SK-N-SH (cell line): Measurements from ENCODE around the gene SLC25A21.

Experiments used
- CHD2 ChIP-seq: fragments of 150-350 bp; IDR thresholded peaks from 2 replicates; pipeline ENCODE4 v1.6.1; 2018; ENCODE audit warnings: low read length; ENCODE audit not compliant: partially characterized antibody
- JUND ChIP-seq: IDR thresholded peaks from 2 replicates; pipeline ENCODE4 v1.4.0; 2012
- NFIC ChIP-seq: IDR thresholded peaks from 2 replicates; pipeline ENCODE4 v1.4.0; 2012; ENCODE audit warnings: borderline replicate concordance
- RAD21 ChIP-seq: IDR thresholded peaks from 2 replicates; pipeline ENCODE4 v1.6.1; 2012; ENCODE audit warnings: mild to moderate bottlenecking, low read length
- TAF1 ChIP-seq: IDR thresholded peaks from 2 replicates; pipeline ENCODE4 v1.6.1; 2012; ENCODE audit warnings: low read depth, mild to moderate bottlenecking, low read length, moderate library complexity, borderline replicate concordance
- TF ChIP-seq, protein P1 (sequence below): fragments of 200-600 bp; sonication (generic); IDR thresholded peaks from 2 replicates; pipeline ENCODE4 v1.6.1; 2017; ENCODE audit warnings: antibody characterized with exemption, mild to moderate bottlenecking, moderate library complexity
- TF ChIP-seq, protein P2 (sequence below): IDR thresholded peaks from 2 replicates; pipeline ENCODE4 v1.4.0; 2012; ENCODE audit warnings: low read depth

DNA sequence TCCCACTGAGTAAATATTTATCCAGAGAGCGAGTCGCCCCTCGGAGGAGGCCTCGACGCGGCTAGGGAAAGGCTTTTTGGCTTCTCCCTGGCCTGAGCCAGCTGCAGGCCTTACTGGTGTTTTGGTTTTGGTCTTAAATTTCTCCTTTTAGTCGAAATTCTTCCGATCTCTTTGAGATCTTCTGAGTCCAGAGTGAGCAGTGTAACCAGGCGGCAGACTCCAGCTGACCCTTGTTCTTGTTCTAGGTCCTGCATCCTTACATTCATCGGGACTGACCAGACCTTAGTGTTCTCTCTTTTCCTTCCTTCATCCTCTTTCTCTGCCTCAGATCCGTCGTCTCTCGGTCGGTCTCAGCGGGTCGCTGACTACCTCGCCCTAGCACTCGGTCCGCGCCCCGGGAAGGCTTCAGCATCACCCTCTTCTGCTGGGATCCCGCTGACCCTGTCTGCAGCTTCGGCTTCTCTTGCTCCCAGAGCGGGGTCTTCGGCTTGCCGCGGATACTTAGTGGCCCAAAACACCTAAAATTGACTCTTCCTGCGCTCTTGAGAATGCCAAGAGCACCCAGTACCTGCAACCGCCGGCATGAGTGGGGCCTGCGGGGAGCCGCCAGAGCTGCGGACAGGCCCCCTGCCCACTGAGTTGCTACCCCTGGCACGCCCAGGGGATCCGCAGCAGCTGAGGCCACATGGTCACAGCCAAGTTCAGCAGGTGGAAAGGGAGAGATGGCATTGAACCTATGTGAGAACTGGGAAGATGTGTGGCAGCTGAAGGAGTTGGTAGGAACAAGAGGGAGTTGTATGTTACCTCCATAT lies 513.2 kb downstream of the SLC25A21 start:
- TF ChIP-seq TAF1 (no peak), JUND (no peak), NFIC (no peak), RAD21 (no peak), CHD2 (no peak)
- TF ChIP-seq, protein P1, sequence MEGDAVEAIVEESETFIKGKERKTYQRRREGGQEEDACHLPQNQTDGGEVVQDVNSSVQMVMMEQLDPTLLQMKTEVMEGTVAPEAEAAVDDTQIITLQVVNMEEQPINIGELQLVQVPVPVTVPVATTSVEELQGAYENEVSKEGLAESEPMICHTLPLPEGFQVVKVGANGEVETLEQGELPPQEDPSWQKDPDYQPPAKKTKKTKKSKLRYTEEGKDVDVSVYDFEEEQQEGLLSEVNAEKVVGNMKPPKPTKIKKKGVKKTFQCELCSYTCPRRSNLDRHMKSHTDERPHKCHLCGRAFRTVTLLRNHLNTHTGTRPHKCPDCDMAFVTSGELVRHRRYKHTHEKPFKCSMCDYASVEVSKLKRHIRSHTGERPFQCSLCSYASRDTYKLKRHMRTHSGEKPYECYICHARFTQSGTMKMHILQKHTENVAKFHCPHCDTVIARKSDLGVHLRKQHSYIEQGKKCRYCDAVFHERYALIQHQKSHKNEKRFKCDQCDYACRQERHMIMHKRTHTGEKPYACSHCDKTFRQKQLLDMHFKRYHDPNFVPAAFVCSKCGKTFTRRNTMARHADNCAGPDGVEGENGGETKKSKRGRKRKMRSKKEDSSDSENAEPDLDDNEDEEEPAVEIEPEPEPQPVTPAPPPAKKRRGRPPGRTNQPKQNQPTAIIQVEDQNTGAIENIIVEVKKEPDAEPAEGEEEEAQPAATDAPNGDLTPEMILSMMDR, result no peak
- TF ChIP-seq, protein P2, sequence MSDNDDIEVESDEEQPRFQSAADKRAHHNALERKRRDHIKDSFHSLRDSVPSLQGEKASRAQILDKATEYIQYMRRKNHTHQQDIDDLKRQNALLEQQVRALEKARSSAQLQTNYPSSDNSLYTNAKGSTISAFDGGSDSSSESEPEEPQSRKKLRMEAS, result no peak
